Effector memory CD4-positive, alpha-beta T cell (primary cell): ENCODE measurements around the gene C2orf92.
A peak's percentile ranks its signal among the peaks of the same experiment; 100 is the strongest.

ENCODE experiments used
- DNase-seq, 3 donors: peaks; one replicate each; pipeline ENCODE4 v3.0.0-alpha.2; 2020
- H3K27ac ChIP-seq: 2 replicates; pipeline ENCODE4 v1.7.0; 2013; ENCODE audit warnings: mild to moderate bottlenecking, low read length, moderate library complexity; ENCODE audit not compliant: insufficient read depth, poor library complexity, severe bottlenecking
- H3K27me3 ChIP-seq: replicated peaks from 2 replicates; pipeline ENCODE4 v1.7.0; 2013; ENCODE audit warnings: mild to moderate bottlenecking, low read length; ENCODE audit not compliant: insufficient read depth, control insufficient read depth, poor library complexity, severe bottlenecking
- H3K36me3 ChIP-seq: 2 replicates; pipeline ENCODE4 v1.7.0; 2013; ENCODE audit warnings: mild to moderate bottlenecking, low read length, moderate library complexity; ENCODE audit not compliant: control insufficient read depth, insufficient read depth
- H3K4me1 ChIP-seq: 2 replicates; pipeline ENCODE4 v1.7.0; 2013; ENCODE audit warnings: low read length, mild to moderate bottlenecking; ENCODE audit not compliant: control insufficient read depth, insufficient read depth, poor library complexity, severe bottlenecking
- H3K4me3 ChIP-seq: 2 replicates; pipeline ENCODE4 v1.7.0; 2013; ENCODE audit warnings: low read length, low read depth, mild to moderate bottlenecking; ENCODE audit not compliant: insufficient read depth, poor library complexity, severe bottlenecking
- H3K9me3 ChIP-seq: 2 replicates; pipeline ENCODE4 v1.7.0; 2013; ENCODE audit warnings: mild to moderate bottlenecking, low read length, moderate library complexity; ENCODE audit not compliant: control insufficient read depth

The C2orf92 gene

GRCh38 chr2:97743913-97744312 is 74.4 kb downstream of the C2orf92 start:
- Histone ChIP-seq H3K4me1 (peaks cover 25% of the 10 kb centered on the region), H3K27me3 (no peaks in the 10 kb centered on the region), H3K4me3 (no peak overlapping the region), H3K9me3 (no peaks in the 10 kb centered on the region), H3K36me3 (peaks cover 9% of the 10 kb centered on the region), H3K27ac (no peak overlapping the region)
- no peak for DNase-seq

GRCh38 chr2:97745474-97746174 is 76.1 kb downstream of the C2orf92 start:
- Histone ChIP-seq H3K4me3 (peak overlapping the region; percentile 6), H3K4me1 (peaks cover 25% of the 10 kb centered on the region)
- DNase-seq = no peak

GRCh38 chr2:97747285-97747684 is 77.8 kb downstream of the C2orf92 start:
- Histone ChIP-seq H3K9me3 (no peaks in the 10 kb centered on the region), H3K27ac (no peak overlapping the region), H3K4me3 (no peak overlapping the region), H3K4me1 (peaks cover 14% of the 10 kb centered on the region), H3K27me3 (no peaks in the 10 kb centered on the region), H3K36me3 (no peaks in the 10 kb centered on the region)
- DNase-seq = no peak

More at GRCh38 chr2:97745474-97746174, 76.1 kb downstream of the C2orf92 start:
- H3K9me3 ChIP-seq = no peaks in the 10 kb centered on the region
- H3K36me3 ChIP-seq = no peaks in the 10 kb centered on the region
- H3K27me3 ChIP-seq = no peaks in the 10 kb centered on the region
- H3K27ac ChIP-seq = no peak overlapping the region

GRCh38 chr2:97747716-97748115 is 78.2 kb downstream of the C2orf92 start:
- no peaks in the 10 kb centered on the region for H3K27me3 ChIP-seq
- H3K36me3 ChIP-seq = no peaks in the 10 kb centered on the region
- H3K4me3 ChIP-seq = no peak overlapping the region
- peaks cover 9% of the 10 kb centered on the region for H3K4me1 ChIP-seq
- H3K27ac ChIP-seq = no peak overlapping the region
- no peak for DNase-seq
- H3K9me3 ChIP-seq = no peaks in the 10 kb centered on the region

- no peak overlapping the region for H3K4me3 ChIP-seq
- H3K4me1 ChIP-seq = peaks cover 5% of the 10 kb centered on the region
- no peaks in the 10 kb centered on the region for H3K36me3 ChIP-seq
- H3K27me3 ChIP-seq = no peaks in the 10 kb centered on the region
- no peaks in the 10 kb centered on the region for H3K9me3 ChIP-seq
- no peak for DNase-seq
- H3K27ac ChIP-seq = no peak overlapping the region
Observed at GRCh38 chr2:97749581-97749980, 80.1 kb downstream of the C2orf92 start.

- Histone ChIP-seq H3K9me3 (no peaks in the 10 kb centered on the region), H3K27me3 (no peaks in the 10 kb centered on the region), H3K27ac (no peak overlapping the region), H3K4me3 (no peak overlapping the region), H3K36me3 (no peaks in the 10 kb centered on the region), H3K4me1 (peaks cover 3% of the 10 kb centered on the region)
- no peak for DNase-seq
Observed at GRCh38 chr2:97750017-97750416, 80.5 kb downstream of the C2orf92 start.

- no peaks in the 10 kb centered on the region for H3K9me3 ChIP-seq
- no peaks in the 10 kb centered on the region for H3K4me1 ChIP-seq
- no peak for DNase-seq
- no peaks in the 10 kb centered on the region for H3K27me3 ChIP-seq
- no peak overlapping the region for H3K4me3 ChIP-seq
- H3K36me3 ChIP-seq = peaks cover 9% of the 10 kb centered on the region
- H3K27ac ChIP-seq = no peak overlapping the region
Observed at GRCh38 chr2:97751752-97752151, 82.2 kb downstream of the C2orf92 start.
